ENCODE data around the gene ATP2C2.

DNA sequence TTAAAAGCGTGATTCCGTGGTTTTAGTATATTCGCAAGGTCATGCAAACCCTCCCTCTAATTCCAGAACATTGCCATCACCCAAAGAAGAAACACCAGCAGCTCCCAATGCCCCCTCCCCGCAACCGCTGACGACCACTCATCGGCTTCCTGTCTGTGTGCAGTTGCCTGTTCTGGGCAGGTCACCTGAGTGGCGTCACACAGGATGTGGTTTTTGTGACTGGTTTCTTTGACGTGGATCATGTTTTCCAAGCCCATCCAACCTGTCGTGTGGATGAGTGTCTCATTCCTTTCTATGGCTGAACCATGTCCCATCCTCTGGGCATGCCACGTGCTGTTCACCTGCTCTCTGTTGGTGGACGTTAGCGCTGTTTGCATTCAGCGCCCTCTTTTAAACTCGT, 8.2 kb upstream of the ATP2C2 start:
- TF ChIP-seq, protein P1, sequence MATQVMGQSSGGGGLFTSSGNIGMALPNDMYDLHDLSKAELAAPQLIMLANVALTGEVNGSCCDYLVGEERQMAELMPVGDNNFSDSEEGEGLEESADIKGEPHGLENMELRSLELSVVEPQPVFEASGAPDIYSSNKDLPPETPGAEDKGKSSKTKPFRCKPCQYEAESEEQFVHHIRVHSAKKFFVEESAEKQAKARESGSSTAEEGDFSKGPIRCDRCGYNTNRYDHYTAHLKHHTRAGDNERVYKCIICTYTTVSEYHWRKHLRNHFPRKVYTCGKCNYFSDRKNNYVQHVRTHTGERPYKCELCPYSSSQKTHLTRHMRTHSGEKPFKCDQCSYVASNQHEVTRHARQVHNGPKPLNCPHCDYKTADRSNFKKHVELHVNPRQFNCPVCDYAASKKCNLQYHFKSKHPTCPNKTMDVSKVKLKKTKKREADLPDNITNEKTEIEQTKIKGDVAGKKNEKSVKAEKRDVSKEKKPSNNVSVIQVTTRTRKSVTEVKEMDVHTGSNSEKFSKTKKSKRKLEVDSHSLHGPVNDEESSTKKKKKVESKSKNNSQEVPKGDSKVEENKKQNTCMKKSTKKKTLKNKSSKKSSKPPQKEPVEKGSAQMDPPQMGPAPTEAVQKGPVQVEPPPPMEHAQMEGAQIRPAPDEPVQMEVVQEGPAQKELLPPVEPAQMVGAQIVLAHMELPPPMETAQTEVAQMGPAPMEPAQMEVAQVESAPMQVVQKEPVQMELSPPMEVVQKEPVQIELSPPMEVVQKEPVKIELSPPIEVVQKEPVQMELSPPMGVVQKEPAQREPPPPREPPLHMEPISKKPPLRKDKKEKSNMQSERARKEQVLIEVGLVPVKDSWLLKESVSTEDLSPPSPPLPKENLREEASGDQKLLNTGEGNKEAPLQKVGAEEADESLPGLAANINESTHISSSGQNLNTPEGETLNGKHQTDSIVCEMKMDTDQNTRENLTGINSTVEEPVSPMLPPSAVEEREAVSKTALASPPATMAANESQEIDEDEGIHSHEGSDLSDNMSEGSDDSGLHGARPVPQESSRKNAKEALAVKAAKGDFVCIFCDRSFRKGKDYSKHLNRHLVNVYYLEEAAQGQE (IDR thresholded peaks at IDR 0.05; ENCODE audit: insufficient read depth in 1 of 2, low read depth in 2 of 2, low read length in 1 of 2) = no peak
- TF ChIP-seq, protein P2, sequence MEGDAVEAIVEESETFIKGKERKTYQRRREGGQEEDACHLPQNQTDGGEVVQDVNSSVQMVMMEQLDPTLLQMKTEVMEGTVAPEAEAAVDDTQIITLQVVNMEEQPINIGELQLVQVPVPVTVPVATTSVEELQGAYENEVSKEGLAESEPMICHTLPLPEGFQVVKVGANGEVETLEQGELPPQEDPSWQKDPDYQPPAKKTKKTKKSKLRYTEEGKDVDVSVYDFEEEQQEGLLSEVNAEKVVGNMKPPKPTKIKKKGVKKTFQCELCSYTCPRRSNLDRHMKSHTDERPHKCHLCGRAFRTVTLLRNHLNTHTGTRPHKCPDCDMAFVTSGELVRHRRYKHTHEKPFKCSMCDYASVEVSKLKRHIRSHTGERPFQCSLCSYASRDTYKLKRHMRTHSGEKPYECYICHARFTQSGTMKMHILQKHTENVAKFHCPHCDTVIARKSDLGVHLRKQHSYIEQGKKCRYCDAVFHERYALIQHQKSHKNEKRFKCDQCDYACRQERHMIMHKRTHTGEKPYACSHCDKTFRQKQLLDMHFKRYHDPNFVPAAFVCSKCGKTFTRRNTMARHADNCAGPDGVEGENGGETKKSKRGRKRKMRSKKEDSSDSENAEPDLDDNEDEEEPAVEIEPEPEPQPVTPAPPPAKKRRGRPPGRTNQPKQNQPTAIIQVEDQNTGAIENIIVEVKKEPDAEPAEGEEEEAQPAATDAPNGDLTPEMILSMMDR (IDR thresholded peaks at IDR 0.05) = no peak
- no peak for TF ChIP-seq POLR2AphosphoS5 (IDR thresholded peaks at IDR 0.05; ENCODE audit: low read depth, low read length)
- TF ChIP-seq SIN3A (IDR thresholded peaks at IDR 0.05; ENCODE audit: borderline replicate concordance, insufficient read depth, low read depth, low read length) = no peak

Data from Panc1 (cell line).